ENCODE results near the gene SIAE.
"Not testable (repeated sequence)": the region's sequence is repeated elsewhere in the genome, so short reads cannot be mapped to it uniquely, and the experiment has no call there.

Gene SIAE

DNA sequence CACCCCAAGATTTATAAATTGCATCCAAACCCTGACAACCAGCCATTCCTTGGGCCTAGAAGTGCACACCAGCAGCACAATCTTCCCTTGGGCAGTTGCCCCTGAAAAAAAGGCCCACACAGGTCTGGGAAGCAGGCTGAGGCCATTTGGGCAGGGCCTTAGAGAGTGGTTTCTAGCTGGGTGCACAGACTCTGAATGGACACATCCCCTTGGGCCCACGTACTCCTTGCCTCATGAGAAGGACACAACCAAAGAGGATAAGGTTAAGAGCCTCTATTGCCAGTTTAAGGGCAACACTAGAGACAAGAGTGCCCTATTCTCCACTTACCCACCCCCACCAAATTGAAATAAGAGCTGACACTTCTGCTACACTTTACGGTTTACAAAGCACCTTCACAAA lies 63.2 kb downstream of the SIAE start:
- Histone ChIP-seq H3K36me3 (ENCODE audit: control insufficient read depth in 2 of 2, insufficient read depth in 2 of 2, low read length in 2 of 2) (no peaks in the 10 kb centered on the region), H3K4me1 (ENCODE audit: control insufficient read depth in 2 of 2, insufficient read depth in 2 of 2, low read length in 2 of 2) (no peaks in the 10 kb centered on the region), H3K9ac (ENCODE audit: low read depth in 1 of 2, low read length in 2 of 2) (no peak overlapping the region), H3K27ac (ENCODE audit: low read depth in 2 of 2, low read length in 2 of 2) (no peak overlapping the region), H3K27me3 (ENCODE audit: control insufficient read depth in 2 of 2, insufficient read depth in 2 of 2, low read length in 2 of 2) (no peaks in the 10 kb centered on the region), H3K4me3 (ENCODE audit: low read length in 2 of 2) (no peak overlapping the region), H3K9me3 (ENCODE audit: control insufficient read depth in 2 of 2, low read length in 2 of 2) (no peaks in the 10 kb centered on the region)

DNA sequence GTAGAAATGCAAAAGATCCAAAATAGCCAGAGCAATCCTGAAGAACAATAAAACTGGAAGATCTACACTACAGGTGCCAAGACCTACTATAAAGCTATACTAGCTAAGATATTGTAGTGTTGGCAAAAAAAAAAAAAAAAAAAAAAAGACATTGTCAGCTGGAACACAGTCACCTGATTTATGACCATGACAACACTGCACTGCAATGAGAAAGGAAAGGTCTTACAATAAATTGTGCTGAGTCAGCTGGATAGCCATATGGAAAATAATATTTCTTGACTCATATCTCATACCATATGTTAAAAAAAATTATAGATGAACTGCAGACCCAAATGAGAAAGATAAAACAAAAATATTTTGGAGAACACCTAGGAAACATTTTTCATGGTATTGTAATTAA lies 65.4 kb downstream of the SIAE start:
- no peaks in the 10 kb centered on the region for H3K27me3 ChIP-seq (ENCODE audit: control insufficient read depth in 2 of 2, insufficient read depth in 2 of 2, low read length in 2 of 2)
- H3K27ac ChIP-seq (ENCODE audit: low read depth in 2 of 2, low read length in 2 of 2) = no peak overlapping the region
- no peak overlapping the region for H3K4me3 ChIP-seq (ENCODE audit: low read length in 2 of 2)
- H3K36me3 ChIP-seq (ENCODE audit: control insufficient read depth in 2 of 2, insufficient read depth in 2 of 2, low read length in 2 of 2) = no peaks in the 10 kb centered on the region
- H3K9ac ChIP-seq (ENCODE audit: low read depth in 1 of 2, low read length in 2 of 2) = no peak overlapping the region
- H3K4me1 ChIP-seq (ENCODE audit: control insufficient read depth in 2 of 2, insufficient read depth in 2 of 2, low read length in 2 of 2) = no peaks in the 10 kb centered on the region
- no peaks in the 10 kb centered on the region for H3K9me3 ChIP-seq (ENCODE audit: control insufficient read depth in 2 of 2, low read length in 2 of 2)

DNA sequence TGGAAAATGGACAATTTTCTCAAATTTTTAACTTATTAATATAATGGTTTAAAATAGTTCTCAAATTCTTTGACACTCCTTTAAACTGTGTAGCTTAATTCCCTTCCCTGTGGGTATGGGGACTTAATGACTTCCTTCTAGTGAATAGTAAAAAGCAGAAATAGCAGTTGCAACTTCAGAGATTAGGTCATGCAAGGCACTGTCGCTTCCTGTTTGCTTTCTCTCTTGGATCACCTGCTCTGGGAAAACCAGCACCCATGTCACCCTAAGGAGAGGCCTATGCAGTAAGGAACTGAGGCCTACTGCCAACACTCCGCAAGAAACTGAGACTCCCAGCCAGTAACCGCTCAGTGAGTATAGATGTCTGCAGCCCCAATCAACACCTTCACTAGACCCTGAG lies 67.8 kb downstream of the SIAE start:
- no peaks in the 10 kb centered on the region for H3K27me3 ChIP-seq (ENCODE audit: control insufficient read depth in 2 of 2, insufficient read depth in 2 of 2, low read length in 2 of 2)
- H3K9me3 ChIP-seq (ENCODE audit: control insufficient read depth in 2 of 2, low read length in 2 of 2) = no peaks in the 10 kb centered on the region
- no peaks in the 10 kb centered on the region for H3K36me3 ChIP-seq (ENCODE audit: control insufficient read depth in 2 of 2, insufficient read depth in 2 of 2, low read length in 2 of 2)
- H3K4me3 ChIP-seq (ENCODE audit: low read length in 2 of 2) = no peak overlapping the region
- H3K9ac ChIP-seq (ENCODE audit: low read depth in 1 of 2, low read length in 2 of 2) = no peak overlapping the region
- no peaks in the 10 kb centered on the region for H3K4me1 ChIP-seq (ENCODE audit: control insufficient read depth in 2 of 2, insufficient read depth in 2 of 2, low read length in 2 of 2)
- H3K27ac ChIP-seq (ENCODE audit: low read depth in 2 of 2, low read length in 2 of 2) = no peak overlapping the region

DNA sequence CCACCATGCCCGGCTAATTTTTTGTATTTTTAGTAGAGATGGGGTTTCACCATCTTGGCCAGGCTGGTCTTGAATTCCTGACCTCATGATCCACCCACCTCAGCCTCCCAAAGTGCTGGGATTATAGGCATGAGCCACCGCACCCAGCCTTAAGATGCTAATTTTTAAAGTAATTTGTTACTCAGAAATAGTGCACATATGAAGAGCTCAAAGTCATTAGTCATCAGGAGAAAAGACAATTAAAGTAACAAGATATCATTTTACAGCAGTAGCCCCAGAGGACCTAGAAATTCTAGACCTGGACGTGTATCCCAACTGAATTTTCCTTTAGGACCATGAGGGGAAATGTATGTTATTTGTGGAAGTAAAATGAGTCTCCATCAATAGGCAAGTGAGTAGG lies 70.8 kb downstream of the SIAE start:
- not testable (repeated sequence) for H3K27me3 ChIP-seq (ENCODE audit: control insufficient read depth in 2 of 2, insufficient read depth in 2 of 2, low read length in 2 of 2); H3K4me3 ChIP-seq (ENCODE audit: low read length in 2 of 2); H3K9ac ChIP-seq (ENCODE audit: low read depth in 1 of 2, low read length in 2 of 2); H3K4me1 ChIP-seq (ENCODE audit: control insufficient read depth in 2 of 2, insufficient read depth in 2 of 2, low read length in 2 of 2); H3K36me3 ChIP-seq (ENCODE audit: control insufficient read depth in 2 of 2, insufficient read depth in 2 of 2, low read length in 2 of 2); H3K27ac ChIP-seq (ENCODE audit: low read depth in 2 of 2, low read length in 2 of 2); H3K9me3 ChIP-seq (ENCODE audit: control insufficient read depth in 2 of 2, low read length in 2 of 2)

DNA sequence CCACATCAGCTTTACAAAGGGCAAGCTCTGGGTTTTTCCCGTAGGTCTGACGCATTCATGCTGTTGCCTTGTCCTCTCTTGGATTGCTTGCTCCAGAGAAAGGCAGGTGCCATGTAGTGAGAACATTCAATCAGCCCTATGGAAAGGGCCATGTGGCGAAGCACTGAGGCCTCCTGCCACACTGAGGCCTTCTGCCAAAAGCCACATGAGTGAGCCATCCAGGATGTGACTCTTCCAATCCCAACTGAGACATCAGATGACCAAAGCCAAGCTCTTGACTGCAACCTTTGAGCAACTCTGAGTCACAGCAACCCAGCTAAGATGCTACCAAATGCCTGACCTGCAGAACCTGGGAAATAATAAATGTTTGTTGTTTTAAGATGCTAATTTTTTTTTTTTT lies 71.3 kb downstream of the SIAE start:
- Histone ChIP-seq H3K9me3 (ENCODE audit: control insufficient read depth in 2 of 2, low read length in 2 of 2) (no peaks in the 10 kb centered on the region), H3K36me3 (ENCODE audit: control insufficient read depth in 2 of 2, insufficient read depth in 2 of 2, low read length in 2 of 2) (no peaks in the 10 kb centered on the region), H3K27ac (ENCODE audit: low read depth in 2 of 2, low read length in 2 of 2) (no peak overlapping the region), H3K27me3 (ENCODE audit: control insufficient read depth in 2 of 2, insufficient read depth in 2 of 2, low read length in 2 of 2) (peaks cover 0 to 7% of the 10 kb centered on the region in 2 donors), H3K4me1 (ENCODE audit: control insufficient read depth in 2 of 2, insufficient read depth in 2 of 2, low read length in 2 of 2) (no peaks in the 10 kb centered on the region), H3K9ac (ENCODE audit: low read depth in 1 of 2, low read length in 2 of 2) (no peak overlapping the region), H3K4me3 (ENCODE audit: low read length in 2 of 2) (no peak overlapping the region)

DNA sequence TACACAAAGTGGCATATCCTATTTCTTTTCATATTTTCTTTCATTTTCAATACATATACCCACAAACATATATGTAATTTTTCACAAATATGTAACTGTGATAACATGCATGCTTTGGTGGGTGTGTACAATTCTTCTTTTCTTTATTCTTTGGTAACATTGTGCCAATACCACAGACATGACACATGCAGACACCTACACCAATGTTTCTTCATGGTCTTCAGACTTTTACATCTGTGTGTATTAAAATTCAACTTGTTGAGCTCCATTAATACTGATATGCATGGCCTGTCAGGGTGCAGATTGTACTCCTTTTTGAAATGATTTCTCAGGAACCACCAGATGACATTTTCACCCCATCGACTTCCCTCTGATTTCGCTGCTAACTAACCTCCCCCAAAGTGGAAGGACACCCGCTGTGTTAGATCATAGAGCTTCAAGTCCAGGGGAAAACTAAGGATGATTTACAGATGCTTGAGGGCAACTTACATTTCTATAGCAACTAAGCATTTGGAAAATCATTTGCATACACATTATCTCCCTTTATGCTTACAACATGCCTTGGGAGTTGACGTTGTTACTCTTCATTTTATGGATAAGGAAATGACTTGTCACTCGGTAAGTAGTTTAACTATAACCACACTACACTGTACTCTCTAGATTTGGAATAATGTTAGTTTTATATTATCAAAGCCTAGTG lies 72.8 kb downstream of the SIAE start:
- Histone ChIP-seq H3K4me1 (ENCODE audit: control insufficient read depth in 2 of 2, insufficient read depth in 2 of 2, low read length in 2 of 2) (no peaks in the 10 kb centered on the region), H3K9me3 (ENCODE audit: control insufficient read depth in 2 of 2, low read length in 2 of 2) (no peaks in the 10 kb centered on the region), H3K27ac (ENCODE audit: low read depth in 2 of 2, low read length in 2 of 2) (no peak overlapping the region), H3K9ac (ENCODE audit: low read depth in 1 of 2, low read length in 2 of 2) (no peak overlapping the region), H3K27me3 (ENCODE audit: control insufficient read depth in 2 of 2, insufficient read depth in 2 of 2, low read length in 2 of 2) (peaks cover 0 to 7% of the 10 kb centered on the region in 2 donors), H3K36me3 (ENCODE audit: control insufficient read depth in 2 of 2, insufficient read depth in 2 of 2, low read length in 2 of 2) (no peaks in the 10 kb centered on the region), H3K4me3 (ENCODE audit: low read length in 2 of 2) (no peak overlapping the region)

DNA sequence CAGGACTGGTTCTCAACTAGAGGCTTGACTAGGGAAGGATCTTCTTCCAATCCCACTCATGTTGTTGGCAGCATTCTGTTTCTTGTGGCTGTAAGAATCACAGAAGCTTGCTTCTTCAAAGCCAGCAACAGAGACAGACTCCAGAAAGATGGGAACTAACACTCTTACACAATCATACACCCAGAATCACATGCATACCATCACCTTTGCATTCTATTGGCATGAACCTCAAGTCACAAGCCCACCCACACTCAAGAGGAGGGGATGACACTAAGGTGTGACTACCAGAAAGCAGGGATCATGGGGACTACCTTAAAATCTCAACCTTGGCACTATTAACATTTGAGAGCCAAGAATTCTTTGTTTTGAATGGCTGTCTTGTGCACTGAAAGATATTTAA lies 75.9 kb downstream of the SIAE start:
- Histone ChIP-seq H3K9ac (ENCODE audit: low read depth in 1 of 2, low read length in 2 of 2) (no peak overlapping the region), H3K4me1 (ENCODE audit: control insufficient read depth in 2 of 2, insufficient read depth in 2 of 2, low read length in 2 of 2) (no peaks in the 10 kb centered on the region), H3K36me3 (ENCODE audit: control insufficient read depth in 2 of 2, insufficient read depth in 2 of 2, low read length in 2 of 2) (no peaks in the 10 kb centered on the region), H3K27ac (ENCODE audit: low read depth in 2 of 2, low read length in 2 of 2) (no peak overlapping the region), H3K9me3 (ENCODE audit: control insufficient read depth in 2 of 2, low read length in 2 of 2) (no peaks in the 10 kb centered on the region), H3K4me3 (ENCODE audit: low read length in 2 of 2) (no peak overlapping the region), H3K27me3 (ENCODE audit: control insufficient read depth in 2 of 2, insufficient read depth in 2 of 2, low read length in 2 of 2) (peaks cover 0 to 7% of the 10 kb centered on the region in 2 donors)

DNA sequence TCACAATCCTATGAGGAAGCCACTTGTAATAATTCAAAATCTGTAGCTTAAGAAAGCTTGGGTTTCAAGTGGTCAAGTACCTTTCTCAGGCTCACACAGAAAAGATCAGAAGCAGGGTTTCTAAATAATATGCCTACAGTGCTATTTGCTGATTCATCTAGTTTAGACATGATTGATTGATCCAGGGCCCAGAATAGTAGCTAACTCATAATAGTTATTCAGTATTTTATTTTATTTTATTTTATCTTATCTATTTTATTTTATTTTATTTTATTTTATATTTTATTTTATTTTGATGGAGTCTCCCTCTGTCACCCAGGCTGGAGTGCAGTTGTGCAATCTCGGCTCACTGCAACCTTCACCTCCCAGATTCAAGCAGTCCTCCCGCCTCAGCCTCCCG lies 78.2 kb downstream of the SIAE start:
- Histone ChIP-seq H3K9ac (ENCODE audit: low read depth in 1 of 2, low read length in 2 of 2) (no peak overlapping the region), H3K4me1 (ENCODE audit: control insufficient read depth in 2 of 2, insufficient read depth in 2 of 2, low read length in 2 of 2) (no peaks in the 10 kb centered on the region), H3K9me3 (ENCODE audit: control insufficient read depth in 2 of 2, low read length in 2 of 2) (no peaks in the 10 kb centered on the region), H3K27me3 (ENCODE audit: control insufficient read depth in 2 of 2, insufficient read depth in 2 of 2, low read length in 2 of 2) (peaks cover 0 to 7% of the 10 kb centered on the region in 2 donors), H3K4me3 (ENCODE audit: low read length in 2 of 2) (no peak overlapping the region), H3K36me3 (ENCODE audit: control insufficient read depth in 2 of 2, insufficient read depth in 2 of 2, low read length in 2 of 2) (no peaks in the 10 kb centered on the region), H3K27ac (ENCODE audit: low read depth in 2 of 2, low read length in 2 of 2) (no peak overlapping the region)

DNA sequence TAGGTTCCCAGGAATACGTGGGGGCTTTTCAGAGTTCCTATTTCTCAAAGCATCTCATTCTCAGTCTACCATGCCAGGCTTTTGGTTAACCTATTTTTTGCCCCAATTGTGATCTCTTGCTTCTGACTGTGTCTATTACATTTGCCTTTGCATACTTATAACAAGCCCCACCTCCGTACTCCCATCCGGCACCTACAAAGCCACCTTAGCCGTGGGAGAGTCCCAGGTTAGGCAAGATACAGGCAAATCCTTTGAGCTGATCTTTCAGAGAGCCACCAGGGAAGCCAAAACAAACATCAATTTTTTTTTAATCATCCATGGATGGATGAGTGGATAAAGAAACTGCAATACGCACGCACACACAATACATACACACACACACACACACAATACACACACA lies 80.9 kb downstream of the SIAE start:
- peaks cover 0 to 5% of the 10 kb centered on the region in 2 donors for H3K27me3 ChIP-seq (ENCODE audit: control insufficient read depth in 2 of 2, insufficient read depth in 2 of 2, low read length in 2 of 2)
- no peaks in the 10 kb centered on the region for H3K4me1 ChIP-seq (ENCODE audit: control insufficient read depth in 2 of 2, insufficient read depth in 2 of 2, low read length in 2 of 2)
- H3K9me3 ChIP-seq (ENCODE audit: control insufficient read depth in 2 of 2, low read length in 2 of 2) = no peaks in the 10 kb centered on the region
- no peak overlapping the region for H3K27ac ChIP-seq (ENCODE audit: low read depth in 2 of 2, low read length in 2 of 2)
- no peak overlapping the region for H3K4me3 ChIP-seq (ENCODE audit: low read length in 2 of 2)
- H3K9ac ChIP-seq (ENCODE audit: low read depth in 1 of 2, low read length in 2 of 2) = no peak overlapping the region
- no peaks in the 10 kb centered on the region for H3K36me3 ChIP-seq (ENCODE audit: control insufficient read depth in 2 of 2, insufficient read depth in 2 of 2, low read length in 2 of 2)

DNA sequence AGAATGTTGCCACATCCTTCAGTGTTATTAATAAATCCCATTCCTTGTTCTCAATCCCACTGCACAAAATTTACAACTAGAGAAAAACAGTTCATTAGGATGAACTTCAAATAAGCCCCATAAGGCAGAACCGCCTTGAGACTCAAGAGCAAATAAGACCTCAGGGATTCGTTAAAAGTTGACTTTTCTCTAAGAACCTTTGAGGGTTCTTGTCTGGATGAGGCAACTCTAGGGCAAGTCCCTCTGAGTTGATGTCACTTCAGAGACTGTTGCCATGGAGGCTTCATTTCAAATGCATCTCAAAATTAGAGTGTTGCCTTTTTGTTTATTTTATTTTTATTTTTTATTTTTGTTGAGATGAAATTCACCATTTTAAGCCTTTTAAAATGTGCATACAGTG lies 82.1 kb downstream of the SIAE start:
- Histone ChIP-seq H3K9me3 (ENCODE audit: control insufficient read depth in 2 of 2, low read length in 2 of 2) (no peaks in the 10 kb centered on the region), H3K27ac (ENCODE audit: low read depth in 2 of 2, low read length in 2 of 2) (no peak overlapping the region), H3K4me1 (ENCODE audit: control insufficient read depth in 2 of 2, insufficient read depth in 2 of 2, low read length in 2 of 2) (no peaks in the 10 kb centered on the region), H3K27me3 (ENCODE audit: control insufficient read depth in 2 of 2, insufficient read depth in 2 of 2, low read length in 2 of 2) (no peaks in the 10 kb centered on the region), H3K4me3 (ENCODE audit: low read length in 2 of 2) (no peak overlapping the region), H3K9ac (ENCODE audit: low read depth in 1 of 2, low read length in 2 of 2) (no peak overlapping the region), H3K36me3 (ENCODE audit: control insufficient read depth in 2 of 2, insufficient read depth in 2 of 2, low read length in 2 of 2) (no peaks in the 10 kb centered on the region)

Data from mucosa of rectum (tissue), 2 donors.